DND-41 (cell line): ENCODE data around the gene INKA1.

Experiments
- ATAC-seq: fragments of 200-7000 bp; cut with Tn5 transposase; 3 replicates; pipeline ENCODE4 v1.9.1; 2021; ENCODE audit warnings: low read depth; ENCODE audit not compliant: insufficient read depth
- DNase-seq: peaks from one replicate; pipeline ENCODE4 v3.0.0-alpha.2; 2020
- H2AFZ ChIP-seq: 2 replicates; pipeline ENCODE4 v1.6.0; 2012; ENCODE audit warnings: low read depth, low read length
- H3K27ac ChIP-seq: 2 replicates; pipeline ENCODE4 v1.5.1; 2012; ENCODE audit warnings: low read length, inconsistent platforms
- H3K27me3 ChIP-seq: fragments of 200-600 bp; sonication (generic); 2 replicates; pipeline ENCODE4 v1.6.0; 2012; ENCODE audit warnings: low read length, mild to moderate bottlenecking, inconsistent platforms; ENCODE audit not compliant: insufficient read depth, poor library complexity
- H3K36me3 ChIP-seq: 2 replicates; pipeline ENCODE4 v1.5.1; 2012; ENCODE audit warnings: low read length, inconsistent platforms; ENCODE audit not compliant: insufficient read depth
- H3K4me1 ChIP-seq: 2 replicates; pipeline ENCODE4 v1.5.1; 2012; ENCODE audit warnings: mild to moderate bottlenecking, low read length; ENCODE audit not compliant: insufficient read depth
- H3K4me2 ChIP-seq: 2 replicates; pipeline ENCODE4 v1.6.0; 2012; ENCODE audit warnings: mild to moderate bottlenecking, moderate library complexity, low read length, inconsistent platforms; ENCODE audit not compliant: insufficient read depth
- H3K4me3 ChIP-seq, 2 experiments: fragments of 200-600 bp in 1 of 2; shearing (Covaris generic) in 1 of 2; 2 replicates each; pipeline ENCODE4 v1.5.1; 2012 to 2016; ENCODE audit warnings: inconsistent platforms in 2 of 2, low read length in 2 of 2, mild to moderate bottlenecking in 2 of 2, low read depth in 1 of 2, moderate library complexity in 1 of 2
- H3K79me2 ChIP-seq: 2 replicates; pipeline ENCODE4 v1.6.0; 2012; ENCODE audit warnings: low read length, inconsistent platforms; ENCODE audit not compliant: insufficient read depth
- H3K9ac ChIP-seq: 2 replicates; pipeline ENCODE4 v1.6.0; 2012; ENCODE audit warnings: low read depth, mild to moderate bottlenecking, inconsistent platforms, low read length, moderate library complexity
- H3K9me3 ChIP-seq: 2 replicates; pipeline ENCODE4 v1.5.1; 2012; ENCODE audit warnings: low read length, moderate library complexity, mild to moderate bottlenecking, inconsistent platforms; ENCODE audit not compliant: insufficient read depth, severe bottlenecking
- H4K20me1 ChIP-seq: 2 replicates; pipeline ENCODE4 v1.6.0; 2012; ENCODE audit warnings: low read length; ENCODE audit not compliant: insufficient read depth
- CTCF ChIP-seq: IDR thresholded peaks from 2 replicates; pipeline ENCODE4 v1.5.1; 2012; ENCODE audit warnings: borderline replicate concordance, low read length, moderate library complexity, mild to moderate bottlenecking; ENCODE audit not compliant: poor library complexity, severe bottlenecking; ENCODE audit errors: extremely low read depth
- EZH2 ChIP-seq: IDR thresholded peaks from 3 replicates; pipeline ENCODE4 v1.6.1; 2012; ENCODE audit warnings: borderline replicate concordance, low read depth, mild to moderate bottlenecking, moderate library complexity, low read length, inconsistent platforms; ENCODE audit not compliant: severe bottlenecking

INKA1 gene

GRCh38 chr3:49806850-49807249 lies 3.8 kb downstream of the INKA1 start:
- H3K9me3 ChIP-seq: no peaks in the 10 kb centered on the region
- H2AFZ ChIP-seq: no peak overlapping the region
- peaks cover 16% of the 10 kb centered on the region for H4K20me1 ChIP-seq
- peaks cover 15% of the 10 kb centered on the region for H3K36me3 ChIP-seq
- H3K9ac ChIP-seq: 0 out of 2 replicates have a peak overlapping the region, but pooled peaks have one; percentile 22
- TF ChIP-seq EZH2 (no peak), CTCF (no peak)
- H3K27ac ChIP-seq: peak overlapping the region; percentile 57; the same call in 1 of the 2 replicates
- H3K4me2 ChIP-seq: no peak overlapping the region; the same call in 1 of the 2 replicates
- peaks cover 15% of the 10 kb centered on the region for H3K27me3 ChIP-seq
- no peak overlapping the region for H3K4me3 ChIP-seq
- DNase-seq: no peak
- H3K79me2 ChIP-seq: no peaks in the 10 kb centered on the region
- peaks cover 57% of the 10 kb centered on the region for H3K4me1 ChIP-seq
- ATAC-seq: no peak

DNA sequence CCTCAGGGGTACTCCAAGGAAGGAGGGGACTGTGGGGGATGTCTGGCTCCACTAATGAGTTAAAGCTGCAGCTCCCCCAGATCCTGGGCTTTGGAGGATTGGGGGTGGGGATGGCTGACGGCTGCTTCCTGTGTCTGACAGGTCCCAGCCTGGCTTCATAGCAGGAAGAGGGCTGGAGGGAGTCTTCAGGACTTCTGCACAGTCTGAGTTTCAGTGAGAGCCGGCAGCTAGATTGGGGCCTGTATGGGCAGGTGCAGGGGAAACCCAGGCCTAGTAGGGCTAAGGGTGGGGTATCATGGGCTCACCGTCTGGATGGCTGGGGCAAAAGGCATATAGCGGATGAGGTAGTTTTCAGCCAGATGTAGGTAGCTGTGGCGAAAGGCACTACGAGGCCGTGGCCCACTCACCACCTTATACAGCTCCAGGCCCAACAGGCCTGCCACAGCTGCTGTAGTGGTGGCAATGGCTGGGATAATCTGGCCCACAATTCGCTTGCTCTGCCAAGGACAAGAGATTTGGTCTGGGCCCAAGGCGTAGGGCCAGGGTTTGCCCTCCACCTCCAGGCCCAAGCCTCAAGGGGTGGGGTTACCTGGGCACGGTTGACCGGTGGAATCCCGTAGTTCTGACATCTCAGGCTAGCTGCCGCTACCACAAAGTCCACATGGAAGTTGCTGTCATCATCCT lies 4.5 kb downstream of the INKA1 start:
- Histone ChIP-seq H2AFZ (no peak overlapping the region), H3K9me3 (no peaks in the 10 kb centered on the region), H3K4me3 (no peak overlapping the region), H3K4me1 (peaks cover 59% of the 10 kb centered on the region), H3K27ac (no peak overlapping the region), H4K20me1 (peaks cover 16% of the 10 kb centered on the region), H3K36me3 (peaks cover 22% of the 10 kb centered on the region), H3K4me2 (no peak overlapping the region), H3K27me3 (peaks cover 12% of the 10 kb centered on the region), H3K79me2 (no peaks in the 10 kb centered on the region), H3K9ac (0 out of 2 replicates have a peak overlapping the region, but pooled peaks have one; percentile 2)
- DNase-seq (no peak), ATAC-seq (no peak)
- no peak for TF ChIP-seq CTCF
- TF ChIP-seq EZH2: no peak

DNA sequence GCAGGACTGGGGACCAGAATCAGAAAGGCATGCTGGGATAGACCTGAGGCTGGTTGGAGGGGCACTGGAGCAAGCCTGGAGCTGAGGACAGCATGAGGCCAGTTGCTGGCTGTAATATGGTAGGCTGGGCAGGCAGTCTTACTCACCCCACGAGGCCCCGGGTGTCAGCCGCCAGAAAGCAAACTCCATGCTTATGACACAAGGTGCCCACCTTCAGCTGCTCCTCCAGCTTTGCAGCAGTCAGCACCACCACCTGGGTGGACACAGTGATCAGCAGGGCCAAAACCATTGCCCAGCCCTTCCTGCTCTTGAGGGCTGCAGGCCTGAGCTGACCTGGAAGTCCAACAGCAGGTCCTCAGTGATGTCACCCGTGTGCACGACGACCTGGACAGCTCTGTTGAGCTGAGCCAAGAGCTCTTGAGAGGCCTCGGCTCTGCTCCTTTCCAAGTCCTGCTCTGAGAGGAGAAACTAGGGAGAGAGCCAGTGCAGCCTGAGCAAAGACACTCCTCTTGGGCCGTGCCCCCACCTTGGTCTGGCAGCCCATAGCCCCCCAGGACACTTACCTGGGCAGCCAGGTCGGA lies 9.9 kb downstream of the INKA1 start:
- TF ChIP-seq CTCF (no peak), EZH2 (no peak)
- H3K9ac ChIP-seq: peak overlapping the region; percentile 61
- peak overlapping the region; percentile 87 for H3K27ac ChIP-seq
- no peaks in the 10 kb centered on the region for H3K9me3 ChIP-seq
- DNase-seq (no peak), ATAC-seq (peak; percentile 13)
- peak overlapping the region; percentile 71 for H3K4me2 ChIP-seq
- peak overlapping the region; percentile 9 to 60; a peak in 3 of 4 replicates for H3K4me3 ChIP-seq
- H3K27me3 ChIP-seq: no peaks in the 10 kb centered on the region
- H3K79me2 ChIP-seq: no peaks in the 10 kb centered on the region
- peak overlapping the region; percentile 88 for H2AFZ ChIP-seq
- H3K36me3 ChIP-seq: peaks cover 22% of the 10 kb centered on the region
- H3K4me1 ChIP-seq: peaks cover 27% of the 10 kb centered on the region
- H4K20me1 ChIP-seq: no peaks in the 10 kb centered on the region
